HCT116 (cell line): ENCODE results near the gene NUP210. TPM values are rescaled to one million over a fixed set of nuclear protein-coding genes. Genes with fewer than 3 reads are reported as not detected.

ENCODE experiments used
- ATAC-seq: fragments of 200-7000 bp; cut with Tn5 transposase; 2 replicates; pipeline ENCODE4 v1.9.1; 2020; ENCODE audit warnings: mild to moderate bottlenecking, moderate library complexity
- BruUV-seq: library from RNA; stranded (reverse); fragments of 400-500 nt; replicated peaks from 2 replicates; lab custom pipeline; 2021; lab: Mats Ljungman, UMichigan
- CTCF ChIA-PET: fragments of 300-600 bp; sonication (Branson Sonifier 250); formaldehyde crosslinking; loops from one replicate; lab custom pipeline; 2021; ENCODE audit warnings: antibody characterized with exemption; lab: Charles Lee
- POLR2A ChIA-PET: fragments of 300-600, 350-600 bp; sonication (Branson Sonifier 250); formaldehyde crosslinking; loops from one replicate; lab custom pipeline; 2021; ENCODE audit warnings: antibody characterized with exemption; lab: Charles Lee
- RAD21 ChIA-PET, 2 experiments: fragments of 300-600 bp; sonication (Branson Sonifier 250); formaldehyde crosslinking; loops; one replicate each; lab custom pipeline; 2023; ENCODE audit warnings: low total read pairs in 2 of 2; ENCODE audit not compliant: uncharacterized antibody in 2 of 2, unreplicated experiment in 2 of 2, low non-redundant PET in 1 of 2; lab: Charles Lee
- DNase-seq: peaks from one replicate; pipeline ENCODE4 v3.0.0-alpha.2; 2010; ENCODE audit warnings: low read depth, low spot score
- H2AFZ ChIP-seq: fragments of 200-600 bp; shearing (Covaris generic), sonication (generic); 2 replicates; pipeline ENCODE4 v1.6.1; 2017; ENCODE audit warnings: low read depth, mixed run types, mixed read lengths, antibody characterized with exemption, low read length; ENCODE audit not compliant: poor library complexity, severe bottlenecking
- H3K27ac ChIP-seq: 2 replicates; pipeline ENCODE4 v1.5.1; 2012; ENCODE audit warnings: low read depth, low read length
- H3K27me3 ChIP-seq: fragments of 200-600 bp; sonication (generic); 2 replicates; pipeline ENCODE4 v1.6.1; 2016; ENCODE audit warnings: mixed run types, low read length, mixed read lengths; ENCODE audit not compliant: insufficient read depth
- H3K36me3 ChIP-seq, 2 experiments: fragments of 200-500 bp in 1 of 2; fragments of 200-600 bp in 1 of 2; sonication (Bioruptor generic) in 1 of 2; sonication (generic) in 1 of 2; 2 replicates each; pipeline versions ENCODE4 v1.5.1 to v1.6.1; 2014 to 2016; ENCODE audit warnings: low read length in 2 of 2, inconsistent platforms in 1 of 2, mixed read lengths in 1 of 2, mixed run types in 1 of 2; ENCODE audit not compliant: insufficient read depth in 2 of 2, control insufficient read depth in 1 of 2
- H3K4me1 ChIP-seq, 2 experiments: fragments of 200-600 bp in 1 of 2; sonication (generic) in 1 of 2; 2 replicates each; pipeline versions ENCODE4 v1.5.1 to v1.6.1; 2012 to 2017; ENCODE audit warnings: low read length in 2 of 2, inconsistent platforms in 1 of 2, mild to moderate bottlenecking in 1 of 2, mixed read lengths in 1 of 2, mixed run types in 1 of 2, moderate library complexity in 1 of 2; ENCODE audit not compliant: insufficient read depth in 2 of 2, control insufficient read depth in 1 of 2
- H3K4me2 ChIP-seq: fragments of 200-600 bp; sonication (generic); 2 replicates; pipeline ENCODE4 v1.6.1; 2017; ENCODE audit warnings: mixed run types, low read length, mixed read lengths
- H3K4me3 ChIP-seq, 2 experiments: fragments of 200-600 bp in 1 of 2; sonication (generic) in 1 of 2; replicated peaks in 1 of 2; 2 replicates each; pipeline ENCODE4 v1.5.1; 2011 to 2016; ENCODE audit warnings: low read length in 2 of 2, control low read depth in 1 of 2, low read depth in 1 of 2, mild to moderate bottlenecking in 1 of 2, mixed read lengths in 1 of 2, mixed run types in 1 of 2
- H3K79me2 ChIP-seq: fragments of 200-600 bp; sonication (generic); 2 replicates; pipeline ENCODE4 v1.6.1; 2017; ENCODE audit warnings: mild to moderate bottlenecking, mixed run types, low read length, moderate library complexity, mixed read lengths; ENCODE audit not compliant: insufficient read depth
- H3K9ac ChIP-seq: fragments of 200-600 bp; sonication (generic); 2 replicates; pipeline ENCODE4 v1.6.1; 2016; ENCODE audit warnings: low read length, mixed read lengths
- H3K9me2 ChIP-seq: fragments of 200-600 bp; sonication (generic), shearing (Covaris generic); 2 replicates; pipeline ENCODE4 v1.6.1; 2017; ENCODE audit warnings: mixed run types, mild to moderate bottlenecking, moderate library complexity; ENCODE audit not compliant: insufficient read depth
- H3K9me3 ChIP-seq, 2 experiments: fragments of 200-500 bp in 1 of 2; fragments of 200-600 bp in 1 of 2; sonication (Bioruptor generic) in 1 of 2; sonication (generic) in 1 of 2; 2 replicates each; pipeline ENCODE4 v1.6.1; 2014 to 2017; ENCODE audit warnings: low read length in 2 of 2, mixed read lengths in 2 of 2, inconsistent platforms in 1 of 2, low read depth in 1 of 2, mild to moderate bottlenecking in 1 of 2, mixed run types in 1 of 2, moderate library complexity in 1 of 2; ENCODE audit not compliant: control insufficient read depth in 1 of 2, insufficient read depth in 1 of 2
- H4K20me1 ChIP-seq: fragments of 200-600 bp; sonication (generic), shearing (Covaris generic); 2 replicates; pipeline ENCODE4 v1.6.1; 2017; ENCODE audit warnings: mixed run types, mild to moderate bottlenecking, moderate library complexity; ENCODE audit not compliant: insufficient read depth
- CEBPB ChIP-seq: IDR thresholded peaks from 2 replicates; pipeline ENCODE4 v1.6.1; 2012; ENCODE audit warnings: low read depth
- CTCF ChIP-seq, 3 experiments: fragments of 200-600 bp in 1 of 3; sonication (generic) in 1 of 3; IDR thresholded peaks in 2 of 3; conservative IDR thresholded peaks in 1 of 3; 2 replicates each; pipeline ENCODE4 v1.5.1; 2012 to 2017; ENCODE audit warnings: low read depth in 2 of 3, low read length in 2 of 3, antibody characterized with exemption in 1 of 3, borderline replicate concordance in 1 of 3, control low read depth in 1 of 3, mild to moderate bottlenecking in 1 of 3, mixed read lengths in 1 of 3, mixed run types in 1 of 3, moderate library complexity in 1 of 3; ENCODE audit not compliant: insufficient read depth in 1 of 3
- EGR1 ChIP-seq: IDR thresholded peaks from 2 replicates; pipeline ENCODE4 v1.6.1; 2012; ENCODE audit warnings: low read depth
- EZH2phosphoT487 ChIP-seq: fragments of 200-600 bp; IDR thresholded peaks from 2 replicates; pipeline ENCODE4 v1.6.1; 2018; ENCODE audit warnings: antibody characterized with exemption, borderline replicate concordance
- JUND ChIP-seq: IDR thresholded peaks from 2 replicates; pipeline ENCODE4 v1.6.1; 2012
- MAX ChIP-seq: IDR thresholded peaks from 2 replicates; pipeline ENCODE4 v1.6.1; 2012
- RAD21 ChIP-seq: IDR thresholded peaks from 2 replicates; pipeline ENCODE4 v1.6.1; 2012; ENCODE audit warnings: low read depth, mild to moderate bottlenecking
- REST ChIP-seq: IDR thresholded peaks from 2 replicates; pipeline ENCODE4 v1.6.1; 2012; ENCODE audit warnings: low read depth
- TCF7L2 ChIP-seq: IDR thresholded peaks from 2 replicates; pipeline ENCODE4 v1.7.0; 2011; ENCODE audit warnings: borderline replicate concordance, inconsistent platforms; ENCODE audit not compliant: insufficient read depth, insufficient read length; ENCODE audit errors: extremely low read depth
- YY1 ChIP-seq: IDR thresholded peaks from 2 replicates; pipeline ENCODE4 v1.6.1; 2011; ENCODE audit warnings: low read length, low read depth, moderate library complexity, mild to moderate bottlenecking; ENCODE audit not compliant: insufficient replicate concordance; ENCODE audit errors: extremely low read depth
- ZFX ChIP-seq: fragments of 450-650 bp; IDR thresholded peaks from 2 replicates; pipeline ENCODE4 v1.6.1; 2017
- intact Hi-C: fragments of 100-400 bp; cut with micrococcal nuclease; formaldehyde crosslinking; loops from 2 replicates; pipeline ENCODE4 v1.10.0; 2022
- total RNA-seq: library from RNA; stranded (reverse); gene quantifications from one replicate; pipeline ENCODE4 v1.2.1, GENCODE V29; 2021; ENCODE audit not compliant: unreplicated experiment

NUP210 gene
- total RNA-seq, 1 experiment from 2014 or later: 74.9 TPM

- Histone ChIP-seq H4K20me1 (no peaks in the 10 kb centered on the region), H3K9me3 (no peaks in the 10 kb centered on the region), H3K36me3 (no peaks in the 10 kb centered on the region), H3K9ac (no peak overlapping the region), H3K4me2 (no peak overlapping the region), H3K79me2 (no peaks in the 10 kb centered on the region), H3K4me1 (peaks cover 0 to 5% of the 10 kb centered on the region in 2 experiments; a peak in 1 of 4 replicates), H2AFZ (no peak overlapping the region), H3K27ac (no peak overlapping the region)
- no TSS peak for BruUV-seq
- DNase-seq: no peak
- intact Hi-C loops: loop anchor here (10.0 kb wide), 1 partner anchor 200 kb away; no protein-coding TSS in a partner anchor
- ChIA-PET RAD21 (no interaction called here), CTCF (no interaction called here)
- no peak for ATAC-seq
- TF ChIP-seq TCF7L2 (no peak), CEBPB (no peak), CTCF (IDR thresholded peaks at IDR 0.05 in 2 of 3, conservative IDR thresholded peaks at IDR 0.05 in 1 of 3; ENCODE audit: borderline replicate concordance in 1 of 3, insufficient read depth in 1 of 3, low read depth in 2 of 3, low read length in 2 of 3) (no peak), JUND (no peak), MAX (no peak), EZH2phosphoT487 (no peak), ZFX (no peak), RAD21 (no peak), YY1 (no peak), EGR1 (no peak), REST (no peak)
- TF ChIP-seq, all 23 proteins: peak for 0
- POLR2A ChIA-PET: no interaction called here
- no peaks in the 10 kb centered on the region for H3K27me3 ChIP-seq
- no peak overlapping the region for H3K4me3 ChIP-seq
- H3K9me2 ChIP-seq: no peaks in the 10 kb centered on the region
These were observed 125.4 kb downstream of the NUP210 start for GRCh38 chr3:13294442-13295351.
